ENCODE results near the gene MYO3B.
"Not testable (repeated sequence)": the region's sequence is repeated elsewhere in the genome, so short reads cannot be mapped to it uniquely, and the experiment has no call there.

MYO3B gene

GRCh38 chr2:170579511-170579910 is 401.6 kb downstream of the MYO3B start:
- no peak for DNase-seq

- DNase-seq: no peak
Measured at GRCh38 chr2:170582313-170582712, 404.4 kb downstream of the MYO3B start.

- DNase-seq: no peak
Measured at GRCh38 chr2:170582751-170583463, 405.0 kb downstream of the MYO3B start.

GRCh38 chr2:170585067-170585466 is 407.1 kb downstream of the MYO3B start:
- DNase-seq: no peak

- no peak for DNase-seq
Measured at GRCh38 chr2:170586571-170587095, 408.7 kb downstream of the MYO3B start.

- no peak for DNase-seq
Measured at GRCh38 chr2:170587117-170587516, 409.2 kb downstream of the MYO3B start.

- DNase-seq: no peak
Measured at GRCh38 chr2:170587922-170588321, 410.0 kb downstream of the MYO3B start.

- DNase-seq: no peak
Measured at GRCh38 chr2:170588729-170589128, 410.8 kb downstream of the MYO3B start.

GRCh38 chr2:170596576-170596975 is 418.6 kb downstream of the MYO3B start:
- DNase-seq: no peak

GRCh38 chr2:170598067-170598395 is 420.1 kb downstream of the MYO3B start:
- no peak for DNase-seq

- no peak for DNase-seq
Measured at GRCh38 chr2:170601489-170601888, 423.5 kb downstream of the MYO3B start.

- DNase-seq: no peak
Measured at GRCh38 chr2:170605862-170606261, 427.9 kb downstream of the MYO3B start.

- DNase-seq: no peak
Measured at GRCh38 chr2:170607171-170607570, 429.2 kb downstream of the MYO3B start.

GRCh38 chr2:170610615-170611014 is 432.7 kb downstream of the MYO3B start:
- DNase-seq: no peak

- not testable (repeated sequence) for DNase-seq
Measured at GRCh38 chr2:170618948-170619347, 441.0 kb downstream of the MYO3B start.

- DNase-seq: not testable (repeated sequence)
Measured at GRCh38 chr2:170635094-170635493, 457.1 kb downstream of the MYO3B start.

GRCh38 chr2:170639635-170640034 is 461.7 kb downstream of the MYO3B start:
- no peak for DNase-seq

GRCh38 chr2:170641961-170642360 is 464.0 kb downstream of the MYO3B start:
- DNase-seq: no peak

- DNase-seq: no peak
Measured at GRCh38 chr2:170643346-170643745, 465.4 kb downstream of the MYO3B start.

GRCh38 chr2:170647741-170648436 is 469.9 kb downstream of the MYO3B start:
- DNase-seq: no peak

- DNase-seq: peak; percentile 20
Measured at GRCh38 chr2:170651624-170652325, 473.8 kb downstream of the MYO3B start.

GRCh38 chr2:170652637-170653417 is 474.9 kb downstream of the MYO3B start:
- DNase-seq: no peak

- DNase-seq: no peak
Measured at GRCh38 chr2:170656669-170657068, 478.7 kb downstream of the MYO3B start.

All from T-helper 9 cell (primary cell).